Upper lobe of left lung (tissue), 4 donors: ENCODE results near the gene NINJ1.

Experiments used
- EP300 ChIP-seq, 4 donors: sonication (generic); formaldehyde crosslinking; IDR thresholded peaks; one replicate each; pipeline ENCODE4 v1.5.1; 2017; ENCODE audit warnings: antibody characterized with exemption in 4 of 4, control low read depth in 2 of 4
- POLR2A ChIP-seq, 4 donors: fragments of 450-650 bp; IDR thresholded peaks; one replicate each; pipeline ENCODE4 v1.5.1; 2016 to 2017; ENCODE audit warnings: antibody characterized with exemption in 4 of 4, mild to moderate bottlenecking in 2 of 4
- TF ChIP-seq, protein P1 (sequence below), 6 experiments: fragments of 450-650 bp in 4 of 6; fragments of 200-600 bp in 2 of 6; sonication (generic) in 2 of 6; IDR thresholded peaks; one replicate each; pipeline ENCODE4 v1.5.1; 2016 to 2019; ENCODE audit warnings: antibody characterized with exemption in 6 of 6

DNA sequence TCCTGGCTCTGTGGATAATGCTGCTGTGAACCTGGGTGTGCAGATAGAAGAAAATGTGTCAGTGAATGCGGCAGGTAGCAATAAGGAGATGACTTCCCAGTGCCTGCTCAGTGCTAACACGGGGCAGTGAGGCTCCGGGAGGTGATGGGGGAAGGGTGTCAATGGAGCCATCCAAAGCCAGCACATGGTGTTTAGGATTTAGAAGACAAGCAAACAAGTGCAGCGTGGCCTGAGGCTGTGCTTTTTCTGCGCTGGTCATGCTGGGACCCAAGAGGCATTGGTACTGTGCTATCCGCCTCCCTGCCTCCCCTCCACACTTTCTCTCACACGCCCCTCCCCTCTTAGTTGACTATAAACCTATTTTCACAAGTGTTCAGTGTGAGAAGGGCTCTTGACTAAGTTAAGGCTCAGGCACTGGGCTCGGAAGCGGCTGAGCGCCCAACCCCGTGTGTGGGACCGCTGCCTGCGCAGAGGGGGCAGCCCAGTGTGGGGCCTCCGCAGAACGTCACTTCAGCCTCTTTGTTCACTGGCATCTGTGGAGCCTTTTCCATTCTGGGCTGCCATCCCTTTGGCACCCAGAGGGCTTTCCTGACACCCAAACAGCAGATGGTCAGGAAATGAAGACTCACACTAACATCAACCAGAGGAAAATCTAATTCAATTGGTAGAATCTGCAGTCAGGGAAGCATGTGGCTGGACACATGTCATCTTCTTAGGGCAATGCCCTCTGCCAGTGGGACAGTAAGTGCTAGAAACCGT lies 21.8 kb upstream of the NINJ1 start:
- TF ChIP-seq, protein P1, sequence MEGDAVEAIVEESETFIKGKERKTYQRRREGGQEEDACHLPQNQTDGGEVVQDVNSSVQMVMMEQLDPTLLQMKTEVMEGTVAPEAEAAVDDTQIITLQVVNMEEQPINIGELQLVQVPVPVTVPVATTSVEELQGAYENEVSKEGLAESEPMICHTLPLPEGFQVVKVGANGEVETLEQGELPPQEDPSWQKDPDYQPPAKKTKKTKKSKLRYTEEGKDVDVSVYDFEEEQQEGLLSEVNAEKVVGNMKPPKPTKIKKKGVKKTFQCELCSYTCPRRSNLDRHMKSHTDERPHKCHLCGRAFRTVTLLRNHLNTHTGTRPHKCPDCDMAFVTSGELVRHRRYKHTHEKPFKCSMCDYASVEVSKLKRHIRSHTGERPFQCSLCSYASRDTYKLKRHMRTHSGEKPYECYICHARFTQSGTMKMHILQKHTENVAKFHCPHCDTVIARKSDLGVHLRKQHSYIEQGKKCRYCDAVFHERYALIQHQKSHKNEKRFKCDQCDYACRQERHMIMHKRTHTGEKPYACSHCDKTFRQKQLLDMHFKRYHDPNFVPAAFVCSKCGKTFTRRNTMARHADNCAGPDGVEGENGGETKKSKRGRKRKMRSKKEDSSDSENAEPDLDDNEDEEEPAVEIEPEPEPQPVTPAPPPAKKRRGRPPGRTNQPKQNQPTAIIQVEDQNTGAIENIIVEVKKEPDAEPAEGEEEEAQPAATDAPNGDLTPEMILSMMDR (IDR thresholded peaks at IDR 0.05): no peak
- TF ChIP-seq POLR2A (IDR thresholded peaks at IDR 0.05) (no peak), EP300 (IDR thresholded peaks at IDR 0.05) (no peak)
